Caco-2 (cell line): ENCODE data around the gene LRBA. TPM values are rescaled to one million over a fixed set of nuclear protein-coding genes. Genes with fewer than 3 reads are reported as not detected.

ENCODE experiments used
- BruUV-seq: library from RNA; stranded (reverse); fragments of 400-500 nt; replicated peaks from 2 replicates; lab custom pipeline; 2021; lab: Mats Ljungman, UMichigan
- CTCF ChIA-PET: fragments of 300-600 bp; sonication (Branson Sonifier 250); formaldehyde crosslinking; loops from one replicate; lab custom pipeline; 2022; ENCODE audit warnings: antibody characterized with exemption; lab: Charles Lee
- POLR2A ChIA-PET: fragments of 300-600 bp; sonication (Branson Sonifier 250); formaldehyde crosslinking; loops from one replicate; lab custom pipeline; 2022; ENCODE audit warnings: antibody characterized with exemption; lab: Charles Lee
- DNase-seq, 2 experiments: peaks; one replicate each; pipeline versions ENCODE4 v3.0.0 to v3.0.0-alpha.2; 2020 to 2022
- H3K27me3 ChIP-seq: replicated peaks from 2 replicates; pipeline ENCODE4 v1.6.0; 2011; ENCODE audit warnings: low read length; ENCODE audit not compliant: control insufficient read depth, insufficient read depth
- H3K36me3 ChIP-seq: 2 replicates; pipeline ENCODE4 v1.5.1; 2011; ENCODE audit warnings: low read length; ENCODE audit not compliant: control insufficient read depth, insufficient read depth
- H3K4me1 ChIP-seq: fragments of 250-450 bp; sonication (Bioruptor Pico); 2 replicates; pipeline ENCODE4 v1.5.1; 2020; ENCODE audit warnings: mild to moderate bottlenecking
- H3K4me3 ChIP-seq: 2 replicates; pipeline ENCODE4 v1.5.1; 2011; ENCODE audit warnings: low read depth, mild to moderate bottlenecking, control low read depth, low read length
- H3K9me3 ChIP-seq: fragments of 250-450 bp; sonication (Bioruptor Pico); 2 replicates; pipeline ENCODE4 v1.5.1; 2020; ENCODE audit warnings: mild to moderate bottlenecking, moderate library complexity
- H3K27ac Mint-ChIP-seq: one replicate; pipeline ENCODE4 v1.8.0; 2022; ENCODE audit warnings: mixed read lengths; ENCODE audit not compliant: unreplicated experiment
- H3K27me3 Mint-ChIP-seq: one replicate; pipeline ENCODE4 v1.8.0; 2022; ENCODE audit warnings: mixed read lengths; ENCODE audit not compliant: insufficient read depth, unreplicated experiment
- H3K36me3 Mint-ChIP-seq: one replicate; pipeline ENCODE4 v1.8.0; 2022; ENCODE audit warnings: mild to moderate bottlenecking, mixed read lengths; ENCODE audit not compliant: insufficient read depth, unreplicated experiment
- H3K4me1 Mint-ChIP-seq: one replicate; pipeline ENCODE4 v1.8.0; 2022; ENCODE audit warnings: low read depth, mixed read lengths; ENCODE audit not compliant: unreplicated experiment
- H3K4me3 Mint-ChIP-seq: one replicate; pipeline ENCODE4 v1.8.0; 2022; ENCODE audit warnings: mild to moderate bottlenecking, moderate library complexity, mixed read lengths; ENCODE audit not compliant: unreplicated experiment
- H3K9me3 Mint-ChIP-seq: one replicate; pipeline ENCODE4 v1.8.0; 2022; ENCODE audit warnings: mixed read lengths; ENCODE audit not compliant: unreplicated experiment
- CTCF ChIP-seq, 2 experiments: fragments of 200-600 bp in 1 of 2; IDR thresholded peaks; 1 replicate in 1 of 2; 2 replicates in 1 of 2; pipeline versions ENCODE4 v1.5.1 to v1.8.0; 2011 to 2022; ENCODE audit warnings: antibody characterized with exemption in 1 of 2, control low read depth in 1 of 2, inconsistent platforms in 1 of 2, low read depth in 1 of 2, low read length in 1 of 2, mild to moderate bottlenecking in 1 of 2, moderate library complexity in 1 of 2; ENCODE audit not compliant: insufficient read depth in 1 of 2, severe bottlenecking in 1 of 2, unreplicated experiment in 1 of 2
- intact Hi-C: fragments of 100-400 bp; cut with micrococcal nuclease; formaldehyde crosslinking; loops from one replicate; pipeline ENCODE4 v1.10.0; 2022; ENCODE audit not compliant: unreplicated experiment
- total RNA-seq: library from RNA; stranded (reverse); gene quantifications from 2 replicates; pipeline ENCODE4 v1.2.3, GENCODE V29; 2022

The LRBA gene
- total RNA-seq, 1 experiment from 2014 or later: 53.2 TPM

GRCh38 chr4:150990250-150990649 lies 24.8 kb downstream of the LRBA start:
- no peak for TF ChIP-seq CTCF (IDR thresholded peaks at IDR 0.05; ENCODE audit: insufficient read depth in 1 of 2, low read depth in 1 of 2, low read length in 1 of 2, severe bottlenecking in 1 of 2, unreplicated experiment in 1 of 2)
- Histone ChIP-seq H3K4me3 (no peak overlapping the region), H3K36me3 (no peaks in the 10 kb centered on the region), H3K9me3 (no peaks in the 10 kb centered on the region), H3K4me1 (no peaks in the 10 kb centered on the region), H3K27me3 (no peaks in the 10 kb centered on the region)
- POLR2A ChIA-PET: no interaction called here
- CTCF ChIA-PET: no interaction called here
- DNase-seq: no peak
- intact Hi-C loops: no loop called here
- Mint-ChIP-seq H3K4me1 (no peaks in the 10 kb centered on the region), H3K9me3 (peaks cover 19% of the 10 kb centered on the region), H3K27me3 (no peaks in the 10 kb centered on the region), H3K4me3 (no peak overlapping the region), H3K27ac (no peak overlapping the region), H3K36me3 (peaks cover 7% of the 10 kb centered on the region)
- BruUV-seq: no TSS peak

GRCh38 chr4:150988238-150988637 lies 26.8 kb downstream of the LRBA start:
- no peak overlapping the region for H3K4me3 ChIP-seq
- BruUV-seq: no TSS peak
- H3K36me3 ChIP-seq: no peaks in the 10 kb centered on the region
- Mint-ChIP-seq H3K4me1 (no peaks in the 10 kb centered on the region), H3K4me3 (no peak overlapping the region), H3K36me3 (peaks cover 7% of the 10 kb centered on the region), H3K27ac (no peak overlapping the region), H3K9me3 (peaks cover 19% of the 10 kb centered on the region), H3K27me3 (no peaks in the 10 kb centered on the region)
- intact Hi-C loops: no loop called here
- H3K27me3 ChIP-seq: no peaks in the 10 kb centered on the region
- no peaks in the 10 kb centered on the region for H3K4me1 ChIP-seq
- no peak for TF ChIP-seq CTCF (IDR thresholded peaks at IDR 0.05; ENCODE audit: insufficient read depth in 1 of 2, low read depth in 1 of 2, low read length in 1 of 2, severe bottlenecking in 1 of 2, unreplicated experiment in 1 of 2)
- POLR2A ChIA-PET: no interaction called here
- H3K9me3 ChIP-seq: no peaks in the 10 kb centered on the region
- CTCF ChIA-PET: interaction anchor here (0.7 kb wide), 1 partner anchor 12 kb away, joined by 3 read pairs; no protein-coding TSS in a partner anchor
- no peak for DNase-seq

- Histone ChIP-seq H3K27me3 (no peaks in the 10 kb centered on the region), H3K36me3 (no peaks in the 10 kb centered on the region), H3K9me3 (no peaks in the 10 kb centered on the region), H3K4me1 (no peaks in the 10 kb centered on the region), H3K4me3 (no peak overlapping the region)
- CTCF ChIA-PET: no interaction called here
- intact Hi-C loops: no loop called here
- TF ChIP-seq CTCF (IDR thresholded peaks at IDR 0.05; ENCODE audit: insufficient read depth in 1 of 2, low read depth in 1 of 2, low read length in 1 of 2, severe bottlenecking in 1 of 2, unreplicated experiment in 1 of 2): no peak
- no TSS peak for BruUV-seq
- DNase-seq: no peak
- H3K36me3 Mint-ChIP-seq: peaks cover 7% of the 10 kb centered on the region
- no peak overlapping the region for H3K27ac Mint-ChIP-seq
- no peak overlapping the region for H3K4me3 Mint-ChIP-seq
- no peaks in the 10 kb centered on the region for H3K4me1 Mint-ChIP-seq
- POLR2A ChIA-PET: no interaction called here
- peaks cover 18% of the 10 kb centered on the region for H3K9me3 Mint-ChIP-seq
- H3K27me3 Mint-ChIP-seq: no peaks in the 10 kb centered on the region
Observed at GRCh38 chr4:150987204-150987603, 27.9 kb downstream of the LRBA start.
